Mesenteric fat pad (tissue), 1 donor: ENCODE results near the gene NANOS1. TPM values are rescaled to one million over a fixed set of nuclear protein-coding genes. Genes with fewer than 3 reads are reported as not detected.

ENCODE experiments used
- DNase-seq: peaks from one replicate; pipeline ENCODE4 v3.0.0-alpha.2; 2020; ENCODE audit warnings: low spot score
- long read RNA-seq: library from polyadenylated mRNA; unstranded; transcript quantifications from one replicate; pipeline ENCODE4 v2.0.0, GENCODE V29; 2020
- total RNA-seq: library from RNA; stranded (reverse); fragmentation: NEBNext Ultra II Directional; extraction: Animal tissue kit (Norgen Biotek cat#: 25700); gene quantifications from one replicate; pipeline ENCODE4 v1.2.1, GENCODE V29; 2021
- donor health status: DM: yes; HTN: yes; CAD: no.

NANOS1 gene
- total RNA-seq = 54.3 TPM
- long read RNA-seq, full-length matches to known transcripts = 14 of 14 reads
- long read RNA-seq, partial matches to known transcripts = 0 of 14 reads
- long read RNA-seq, other reads (novel, unspliced or antisense) = 0 of 14 reads

- no peak for DNase-seq
Observed at GRCh38 chr10:119029613-119030420, at the start of gene NANOS1. NANOS1 (plus strand) TSS chr10:119029714; CDS start chr10:119029802, 88 bp downstream.

- no peak for DNase-seq
Observed at GRCh38 chr10:118980135-118980865, 49.2 kb upstream of the NANOS1 start.

- DNase-seq = no peak
Observed at GRCh38 chr10:118980870-118981269, 48.6 kb upstream of the NANOS1 start.

- DNase-seq = no peak
Observed at GRCh38 chr10:118981946-118982345, 47.6 kb upstream of the NANOS1 start.

- no peak for DNase-seq
Observed at GRCh38 chr10:118982366-118982765, 47.1 kb upstream of the NANOS1 start.

GRCh38 chr10:118983263-118983662 lies 46.3 kb upstream of the NANOS1 start:
- no peak for DNase-seq

GRCh38 chr10:118985576-118985975 lies 43.9 kb upstream of the NANOS1 start:
- no peak for DNase-seq

GRCh38 chr10:118986815-118987790 lies 42.4 kb upstream of the NANOS1 start:
- no peak for DNase-seq

GRCh38 chr10:118990326-118990725 lies 39.2 kb upstream of the NANOS1 start:
- DNase-seq = no peak

- DNase-seq = no peak
Observed at GRCh38 chr10:118992496-118992895, 37.0 kb upstream of the NANOS1 start.

GRCh38 chr10:118993214-118993613 lies 36.3 kb upstream of the NANOS1 start:
- DNase-seq = peak; percentile 65

- no peak for DNase-seq
Observed at GRCh38 chr10:118994321-118994720, 35.2 kb upstream of the NANOS1 start.

- DNase-seq = no peak
Observed at GRCh38 chr10:118995739-118996138, 33.8 kb upstream of the NANOS1 start.

- no peak for DNase-seq
Observed at GRCh38 chr10:118997379-118997778, 32.1 kb upstream of the NANOS1 start.

GRCh38 chr10:118998183-118998582 lies 31.3 kb upstream of the NANOS1 start:
- peak; percentile 57 for DNase-seq

- peak; percentile 79 for DNase-seq
Observed at GRCh38 chr10:119001717-119002500, 27.6 kb upstream of the NANOS1 start.

GRCh38 chr10:119003572-119004289 lies 25.8 kb upstream of the NANOS1 start:
- peak; percentile 84 for DNase-seq

- DNase-seq = no peak
Observed at GRCh38 chr10:119005362-119006043, 24.0 kb upstream of the NANOS1 start.
